ENCODE data around the gene ELF4. TPM values are rescaled to one million over a fixed set of nuclear protein-coding genes. Genes with fewer than 3 reads are reported as not detected.

ELF4 gene
- total and polyA plus RNA-seq, 2 of the 13 experiments (the other 11 are each of a cell fraction or from before 2014, with no cell fraction given) = 1.3 to 2.6 TPM

DNA sequence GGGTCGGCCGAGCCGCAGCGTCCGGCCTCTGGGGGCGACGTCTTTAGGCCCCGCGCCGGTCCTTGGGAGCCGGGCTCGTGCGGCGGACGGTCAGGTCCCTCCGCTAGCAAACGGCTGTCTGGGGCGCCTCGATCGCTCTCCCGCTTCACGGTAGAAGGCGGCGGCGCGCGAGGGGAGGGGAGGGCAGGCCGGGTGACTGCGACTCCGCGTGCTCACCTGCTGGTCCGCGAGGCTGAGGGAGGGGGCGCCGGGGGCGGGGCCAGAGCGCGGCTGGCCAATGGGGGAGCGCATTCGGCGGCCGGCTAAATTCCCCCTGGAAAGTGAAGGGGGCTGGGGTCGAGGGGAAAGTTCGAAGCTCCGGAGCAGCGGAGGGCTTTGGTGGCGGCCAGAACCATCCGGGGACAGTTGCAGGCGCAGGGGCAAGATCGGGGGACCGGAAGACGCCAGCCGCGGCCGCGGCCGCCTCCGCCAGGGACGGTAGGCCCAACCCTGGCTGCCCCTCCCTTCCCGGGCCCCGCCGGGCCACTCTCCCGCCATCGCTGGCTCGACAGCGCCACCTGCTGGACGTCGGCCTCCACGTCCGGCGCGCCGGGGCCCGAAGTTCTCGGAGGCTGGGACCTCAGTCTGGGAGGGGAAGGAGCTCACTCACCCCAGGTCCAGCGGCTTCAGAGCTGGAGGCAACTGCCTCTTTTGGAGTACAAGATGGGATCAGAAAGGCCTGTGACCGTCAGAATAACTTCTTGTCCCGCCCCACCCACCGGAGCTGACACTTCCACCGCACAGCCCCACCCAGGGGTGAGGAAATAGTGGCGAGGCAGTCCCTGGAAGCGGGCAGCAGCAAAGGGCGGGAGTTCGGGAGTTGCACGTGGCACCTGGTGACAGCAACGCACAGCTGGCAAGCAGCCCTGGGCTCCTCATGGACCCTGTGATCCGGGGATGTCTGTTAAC lies 49.9 kb downstream of the ELF4 start (continued):
- TF ChIP-seq, protein P1, sequence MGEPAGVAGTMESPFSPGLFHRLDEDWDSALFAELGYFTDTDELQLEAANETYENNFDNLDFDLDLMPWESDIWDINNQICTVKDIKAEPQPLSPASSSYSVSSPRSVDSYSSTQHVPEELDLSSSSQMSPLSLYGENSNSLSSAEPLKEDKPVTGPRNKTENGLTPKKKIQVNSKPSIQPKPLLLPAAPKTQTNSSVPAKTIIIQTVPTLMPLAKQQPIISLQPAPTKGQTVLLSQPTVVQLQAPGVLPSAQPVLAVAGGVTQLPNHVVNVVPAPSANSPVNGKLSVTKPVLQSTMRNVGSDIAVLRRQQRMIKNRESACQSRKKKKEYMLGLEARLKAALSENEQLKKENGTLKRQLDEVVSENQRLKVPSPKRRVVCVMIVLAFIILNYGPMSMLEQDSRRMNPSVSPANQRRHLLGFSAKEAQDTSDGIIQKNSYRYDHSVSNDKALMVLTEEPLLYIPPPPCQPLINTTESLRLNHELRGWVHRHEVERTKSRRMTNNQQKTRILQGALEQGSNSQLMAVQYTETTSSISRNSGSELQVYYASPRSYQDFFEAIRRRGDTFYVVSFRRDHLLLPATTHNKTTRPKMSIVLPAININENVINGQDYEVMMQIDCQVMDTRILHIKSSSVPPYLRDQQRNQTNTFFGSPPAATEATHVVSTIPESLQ (CRISPR knock-in tag; conservative IDR thresholded peaks at IDR 0.05) = no peak
- TF ChIP-seq, protein P2, sequence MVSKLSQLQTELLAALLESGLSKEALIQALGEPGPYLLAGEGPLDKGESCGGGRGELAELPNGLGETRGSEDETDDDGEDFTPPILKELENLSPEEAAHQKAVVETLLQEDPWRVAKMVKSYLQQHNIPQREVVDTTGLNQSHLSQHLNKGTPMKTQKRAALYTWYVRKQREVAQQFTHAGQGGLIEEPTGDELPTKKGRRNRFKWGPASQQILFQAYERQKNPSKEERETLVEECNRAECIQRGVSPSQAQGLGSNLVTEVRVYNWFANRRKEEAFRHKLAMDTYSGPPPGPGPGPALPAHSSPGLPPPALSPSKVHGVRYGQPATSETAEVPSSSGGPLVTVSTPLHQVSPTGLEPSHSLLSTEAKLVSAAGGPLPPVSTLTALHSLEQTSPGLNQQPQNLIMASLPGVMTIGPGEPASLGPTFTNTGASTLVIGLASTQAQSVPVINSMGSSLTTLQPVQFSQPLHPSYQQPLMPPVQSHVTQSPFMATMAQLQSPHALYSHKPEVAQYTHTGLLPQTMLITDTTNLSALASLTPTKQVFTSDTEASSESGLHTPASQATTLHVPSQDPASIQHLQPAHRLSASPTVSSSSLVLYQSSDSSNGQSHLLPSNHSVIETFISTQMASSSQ (IDR thresholded peaks at IDR 0.05; ENCODE audit: low read depth) = no peak
- TF ChIP-seq, protein P2 (CRISPR knock-in tag; IDR thresholded peaks at IDR 0.05; ENCODE audit: borderline replicate concordance) = peak; percentile 13; the same call in 1 of the 2 replicates
- TF ChIP-seq NR2F2 (IDR thresholded peaks at IDR 0.05; ENCODE audit: borderline replicate concordance, low read depth) (no peak), POLR2AphosphoS5 (IDR thresholded peaks at IDR 0.05; ENCODE audit: low read depth, low read length) (no peak)

Data from HepG2 (cell line).